GM06990 (cell line): ENCODE data around the gene YIF1A.

Experiments used
- DNase-seq: peaks from one replicate; pipeline ENCODE4 v3.0.0-alpha.2; 2011; ENCODE audit not compliant: insufficient read length; ENCODE audit errors: extremely low read depth
- H3K27me3 ChIP-seq: replicated peaks from 2 replicates; pipeline ENCODE4 v1.6.0; 2011; ENCODE audit warnings: low read length; ENCODE audit not compliant: control insufficient read depth, insufficient read depth
- H3K36me3 ChIP-seq: 2 replicates; pipeline ENCODE4 v1.5.1; 2011; ENCODE audit warnings: low read length; ENCODE audit not compliant: control insufficient read depth, insufficient read depth
- H3K4me3 ChIP-seq: replicated peaks from 2 replicates; pipeline ENCODE4 v1.5.1; 2011; ENCODE audit warnings: low read depth, mild to moderate bottlenecking, control low read depth, low read length
- TF ChIP-seq, protein P1 (sequence below): IDR thresholded peaks from 2 replicates; pipeline ENCODE4 v1.5.1; 2011; ENCODE audit warnings: low read length, control low read depth, mild to moderate bottlenecking, inconsistent platforms; ENCODE audit not compliant: insufficient read depth, poor library complexity, severe bottlenecking

Gene YIF1A

DNA sequence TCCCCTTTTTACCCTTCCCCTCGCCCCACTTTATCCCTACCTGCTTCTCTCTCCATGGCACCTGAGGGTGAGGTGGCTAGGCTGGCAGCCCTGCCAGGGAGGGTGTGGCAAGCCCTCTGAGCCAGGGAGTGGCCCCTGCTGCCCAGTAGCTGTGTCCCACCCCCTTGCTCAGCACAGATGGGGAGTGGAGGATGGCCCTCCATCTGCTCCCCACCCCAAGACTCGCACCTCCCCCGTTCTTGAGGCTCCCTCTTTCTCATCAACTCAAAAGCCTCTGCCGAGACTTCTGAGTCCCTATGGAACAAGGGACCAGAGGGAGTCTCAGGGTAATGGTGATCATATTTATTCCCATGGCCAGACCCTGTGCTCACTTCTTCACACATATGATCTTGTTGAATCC is 4.4 kb upstream of the YIF1A start:
- TF ChIP-seq, protein P1, sequence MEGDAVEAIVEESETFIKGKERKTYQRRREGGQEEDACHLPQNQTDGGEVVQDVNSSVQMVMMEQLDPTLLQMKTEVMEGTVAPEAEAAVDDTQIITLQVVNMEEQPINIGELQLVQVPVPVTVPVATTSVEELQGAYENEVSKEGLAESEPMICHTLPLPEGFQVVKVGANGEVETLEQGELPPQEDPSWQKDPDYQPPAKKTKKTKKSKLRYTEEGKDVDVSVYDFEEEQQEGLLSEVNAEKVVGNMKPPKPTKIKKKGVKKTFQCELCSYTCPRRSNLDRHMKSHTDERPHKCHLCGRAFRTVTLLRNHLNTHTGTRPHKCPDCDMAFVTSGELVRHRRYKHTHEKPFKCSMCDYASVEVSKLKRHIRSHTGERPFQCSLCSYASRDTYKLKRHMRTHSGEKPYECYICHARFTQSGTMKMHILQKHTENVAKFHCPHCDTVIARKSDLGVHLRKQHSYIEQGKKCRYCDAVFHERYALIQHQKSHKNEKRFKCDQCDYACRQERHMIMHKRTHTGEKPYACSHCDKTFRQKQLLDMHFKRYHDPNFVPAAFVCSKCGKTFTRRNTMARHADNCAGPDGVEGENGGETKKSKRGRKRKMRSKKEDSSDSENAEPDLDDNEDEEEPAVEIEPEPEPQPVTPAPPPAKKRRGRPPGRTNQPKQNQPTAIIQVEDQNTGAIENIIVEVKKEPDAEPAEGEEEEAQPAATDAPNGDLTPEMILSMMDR = no peak
- no peak overlapping the region for H3K4me3 ChIP-seq
- no peak for DNase-seq

DNA sequence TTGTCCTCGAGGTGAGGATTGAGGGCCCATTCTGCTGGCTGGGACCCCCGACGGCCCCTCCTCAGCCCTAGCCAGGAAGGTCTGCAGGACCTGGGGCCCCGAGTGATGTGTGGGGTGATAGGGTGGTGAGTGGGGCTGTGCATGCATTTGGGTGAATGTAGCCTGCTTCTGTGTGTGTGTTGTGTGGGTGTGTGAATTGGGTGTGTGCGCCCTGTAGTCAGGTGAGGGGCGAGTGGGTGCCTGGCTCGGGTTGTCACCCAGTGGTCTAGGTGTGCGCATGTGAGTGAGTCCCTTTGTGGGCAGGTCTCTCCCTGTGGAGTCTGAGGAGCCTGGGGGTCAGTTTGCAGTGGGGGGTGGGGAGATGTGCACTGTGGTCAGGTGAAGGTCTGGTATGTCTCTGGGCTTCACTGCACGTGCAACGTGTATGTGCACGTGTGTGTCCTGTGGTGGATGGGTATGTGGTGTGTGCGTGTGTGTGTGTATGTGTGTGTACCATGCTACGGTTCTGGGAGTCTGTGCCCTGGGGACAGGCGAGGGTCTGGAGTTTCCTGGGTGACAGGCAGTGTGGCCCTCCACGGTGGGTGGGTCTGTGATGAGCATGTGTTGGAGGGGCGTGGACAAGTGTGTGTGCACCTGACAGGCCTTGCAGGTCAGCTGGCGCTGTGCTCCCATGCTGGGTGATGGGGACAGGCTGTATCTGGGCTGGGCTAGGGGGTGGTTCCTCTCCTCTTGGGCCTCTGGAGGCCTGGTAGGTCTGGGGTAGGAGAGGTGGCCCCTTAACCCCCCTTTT is 3.8 kb upstream of the YIF1A start:
- no peak overlapping the region for H3K4me3 ChIP-seq
- no peak for DNase-seq
- H3K27me3 ChIP-seq = peaks cover 1% of the 10 kb centered on the region
- no peaks in the 10 kb centered on the region for H3K36me3 ChIP-seq
- TF ChIP-seq, protein P1 = no peak

More for the DNA sequence above, 4.4 kb upstream of the YIF1A start:
- Histone ChIP-seq H3K36me3 (no peaks in the 10 kb centered on the region), H3K27me3 (peaks cover 1% of the 10 kb centered on the region)

DNA sequence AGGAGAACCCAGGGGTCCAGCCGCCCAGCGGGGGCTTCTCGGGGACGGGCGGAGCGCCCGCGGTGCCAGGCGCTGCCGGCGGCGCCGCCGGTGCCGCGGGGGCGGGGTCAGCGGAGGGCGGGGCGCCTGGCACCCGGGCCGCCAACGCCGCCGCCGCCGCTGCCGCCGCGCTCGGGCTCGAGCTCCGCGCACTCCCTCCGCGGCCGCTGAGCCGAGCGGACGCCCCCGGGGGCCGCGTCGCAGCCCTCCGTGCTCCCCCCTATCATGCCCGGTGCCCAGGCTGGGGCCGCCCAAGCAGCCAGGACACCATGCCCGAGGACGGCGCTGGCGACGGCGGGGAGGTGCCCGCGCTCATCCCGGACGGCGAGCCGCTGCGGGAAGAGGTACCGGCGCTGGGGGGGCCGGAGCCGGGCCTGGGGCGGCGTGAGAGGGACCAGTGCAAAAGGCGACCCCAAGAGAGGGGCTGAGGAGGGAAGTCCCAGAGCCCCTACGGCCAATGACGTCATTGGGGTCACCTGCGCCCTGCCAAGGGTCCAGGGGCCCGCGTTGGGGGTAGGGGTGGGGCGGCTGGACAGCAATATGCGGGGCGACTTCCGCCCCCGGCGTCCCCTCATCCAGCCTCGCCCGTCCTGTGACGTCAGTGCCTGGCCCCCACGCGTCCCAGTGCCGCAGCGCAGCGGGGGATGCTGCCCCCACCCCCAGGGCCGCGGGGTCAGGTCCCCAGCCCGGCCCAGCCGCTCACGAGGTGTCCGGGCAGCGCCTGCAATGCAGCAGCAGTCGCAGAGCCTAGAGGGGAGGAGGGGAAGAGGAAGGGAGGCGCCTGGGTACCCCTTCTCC is 3.0 kb upstream of the YIF1A start, which contains the start of gene TMEM151A:
Gene TMEM151A (plus strand): TSS at position 189 of the 837 bp plus-strand sequence. CDS start 120 bp downstream, at position 309.
- no peaks in the 10 kb centered on the region; the same call in 1 of the 2 replicates for H3K36me3 ChIP-seq
- no peak for DNase-seq
- H3K4me3 ChIP-seq = no peak within 1 kb of the TSS; the same call in 1 of the 2 replicates
- TF ChIP-seq, protein P1 = no peak
- H3K27me3 ChIP-seq = peaks cover 1% of the 10 kb centered on the region

DNA sequence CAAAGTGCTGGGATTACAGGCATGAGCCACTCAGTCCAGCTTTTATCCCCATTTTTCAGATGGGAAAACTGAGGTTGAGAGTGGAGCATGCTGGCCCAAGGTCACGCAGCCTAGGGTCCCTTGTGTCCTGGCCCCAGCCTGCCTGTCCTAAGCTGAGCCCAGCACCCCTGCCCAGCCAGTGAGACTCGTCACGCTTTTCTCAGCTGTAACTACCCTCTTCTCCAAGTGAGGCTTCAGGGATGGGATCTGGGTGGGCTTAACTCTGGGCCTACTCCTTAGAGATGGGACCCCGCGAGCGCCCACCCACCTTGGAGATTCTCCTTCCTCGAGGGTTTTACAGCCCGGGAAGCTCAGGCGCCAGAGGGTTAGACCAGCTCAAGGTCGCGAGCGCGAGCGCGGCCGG is 2.4 kb upstream of the YIF1A start:
- no peaks in the 10 kb centered on the region; the same call in 1 of the 2 replicates for H3K36me3 ChIP-seq
- TF ChIP-seq, protein P1 = no peak
- H3K4me3 ChIP-seq = no peak overlapping the region
- DNase-seq = no peak
- H3K27me3 ChIP-seq = peaks cover 1% of the 10 kb centered on the region

DNA sequence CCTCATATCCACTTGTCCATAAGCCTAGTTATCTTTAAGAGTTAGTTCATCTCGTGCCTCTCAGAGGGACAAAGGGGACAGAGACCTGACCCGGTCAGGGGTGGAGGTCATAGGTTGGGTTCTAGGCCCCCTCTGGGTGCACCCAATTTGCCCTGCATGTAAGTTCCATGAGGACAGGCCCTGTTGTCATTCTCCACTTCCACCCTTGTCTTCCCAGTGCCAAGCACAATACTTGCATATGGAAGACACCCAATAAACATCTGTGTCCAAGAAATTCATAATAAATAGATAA is 1.3 kb upstream of the YIF1A start:
- TF ChIP-seq, protein P1 = no peak
- Histone ChIP-seq H3K4me3 (no peak overlapping the region; the same call in 1 of the 2 replicates), H3K27me3 (peaks cover 1% of the 10 kb centered on the region), H3K36me3 (peaks cover 6% of the 10 kb centered on the region)
- no peak for DNase-seq
